Measurements from ENCODE around the gene POMC.

The POMC gene

DNA sequence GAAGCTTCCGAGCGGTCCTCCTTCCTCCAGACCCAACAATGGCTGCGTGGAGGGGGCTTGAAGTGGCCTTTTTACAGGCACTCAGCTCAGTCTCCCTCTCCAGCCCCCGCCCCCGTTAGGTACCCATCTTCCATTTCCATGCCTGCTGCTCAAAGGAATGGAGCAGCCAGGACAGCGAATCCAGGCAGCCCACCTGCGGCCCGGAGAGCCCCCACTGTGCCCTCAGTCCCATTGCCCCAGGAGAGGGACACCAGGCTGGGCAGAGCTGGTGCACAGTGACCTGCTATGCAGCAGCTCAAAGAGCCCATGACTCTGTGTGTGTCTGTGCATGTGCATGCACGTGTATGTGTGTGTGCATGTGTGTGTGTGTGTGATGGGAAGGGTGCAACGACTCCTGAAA lies 10.6 kb upstream of the POMC start:
- no peak for DNase-seq (ENCODE audit: low read depth in 2 of 2)
- no peak overlapping the region for H3K4me3 ChIP-seq (replicated peaks in 1 of 2; ENCODE audit: low read depth in 2 of 2, low read length in 2 of 2)
- TF ChIP-seq, protein P1, sequence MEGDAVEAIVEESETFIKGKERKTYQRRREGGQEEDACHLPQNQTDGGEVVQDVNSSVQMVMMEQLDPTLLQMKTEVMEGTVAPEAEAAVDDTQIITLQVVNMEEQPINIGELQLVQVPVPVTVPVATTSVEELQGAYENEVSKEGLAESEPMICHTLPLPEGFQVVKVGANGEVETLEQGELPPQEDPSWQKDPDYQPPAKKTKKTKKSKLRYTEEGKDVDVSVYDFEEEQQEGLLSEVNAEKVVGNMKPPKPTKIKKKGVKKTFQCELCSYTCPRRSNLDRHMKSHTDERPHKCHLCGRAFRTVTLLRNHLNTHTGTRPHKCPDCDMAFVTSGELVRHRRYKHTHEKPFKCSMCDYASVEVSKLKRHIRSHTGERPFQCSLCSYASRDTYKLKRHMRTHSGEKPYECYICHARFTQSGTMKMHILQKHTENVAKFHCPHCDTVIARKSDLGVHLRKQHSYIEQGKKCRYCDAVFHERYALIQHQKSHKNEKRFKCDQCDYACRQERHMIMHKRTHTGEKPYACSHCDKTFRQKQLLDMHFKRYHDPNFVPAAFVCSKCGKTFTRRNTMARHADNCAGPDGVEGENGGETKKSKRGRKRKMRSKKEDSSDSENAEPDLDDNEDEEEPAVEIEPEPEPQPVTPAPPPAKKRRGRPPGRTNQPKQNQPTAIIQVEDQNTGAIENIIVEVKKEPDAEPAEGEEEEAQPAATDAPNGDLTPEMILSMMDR (IDR thresholded peaks at IDR 0.05; ENCODE audit: low read depth, low read length) = no peak

DNA sequence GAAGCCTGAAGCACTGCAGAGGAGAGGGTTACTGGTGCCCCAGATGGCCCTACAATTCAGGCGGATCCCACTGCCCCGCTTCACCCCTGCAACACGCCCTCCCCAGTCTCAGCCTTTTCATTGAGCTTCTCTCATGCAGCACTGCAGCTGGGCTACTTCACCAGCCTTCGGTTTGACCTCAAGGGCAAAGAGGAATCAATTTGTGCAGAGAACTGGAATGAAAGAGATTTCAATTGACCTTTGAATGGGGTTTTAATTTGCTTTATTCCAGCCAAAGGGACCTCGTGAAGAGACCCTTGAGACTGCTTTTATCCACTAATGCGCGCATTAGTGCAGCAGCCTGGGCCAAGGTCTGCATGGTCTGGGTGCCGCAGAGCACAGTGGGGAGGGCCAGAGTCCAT lies 8.8 kb upstream of the POMC start:
- TF ChIP-seq, protein P1 (IDR thresholded peaks at IDR 0.05; ENCODE audit: low read depth, low read length) = no peak
- no peak overlapping the region for H3K4me3 ChIP-seq (replicated peaks in 1 of 2; ENCODE audit: low read depth in 2 of 2, low read length in 2 of 2)
- DNase-seq (ENCODE audit: low read depth in 2 of 2) = no peak

DNA sequence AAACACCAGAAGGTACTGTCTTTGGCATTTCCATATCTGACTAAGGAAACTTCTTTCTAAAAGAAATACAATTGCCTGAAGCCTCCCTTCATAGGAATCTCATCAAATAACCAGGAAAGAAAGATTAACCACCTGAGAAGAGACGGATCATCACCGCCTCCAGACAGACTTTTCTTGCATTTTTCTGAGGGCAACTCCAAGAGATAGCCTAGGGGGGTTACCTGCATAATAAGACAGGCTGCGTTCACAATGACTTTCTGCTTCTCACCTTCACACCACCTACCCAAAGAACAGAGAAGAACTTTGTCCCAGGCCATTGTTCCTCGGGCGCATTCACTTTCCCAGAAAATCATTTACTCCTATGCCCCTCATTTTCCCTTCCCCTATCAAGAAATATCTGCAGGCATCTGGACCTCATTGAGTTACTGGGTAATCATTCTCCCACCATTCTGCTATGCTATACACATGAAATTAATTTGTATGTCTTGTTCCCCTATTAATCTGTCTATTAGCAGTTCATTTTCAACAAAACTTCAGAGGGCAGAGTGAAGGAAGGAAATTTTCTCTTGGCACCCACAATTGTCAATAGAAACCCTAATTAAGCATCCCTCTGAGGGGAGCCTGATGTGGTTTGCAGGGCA lies 8.3 kb upstream of the POMC start:
- TF ChIP-seq, protein P1 (IDR thresholded peaks at IDR 0.05; ENCODE audit: low read depth, low read length) = no peak
- H3K4me3 ChIP-seq (replicated peaks in 1 of 2; ENCODE audit: low read depth in 2 of 2, low read length in 2 of 2) = no peak overlapping the region
- DNase-seq (ENCODE audit: low read depth in 2 of 2) = no peak

DNA sequence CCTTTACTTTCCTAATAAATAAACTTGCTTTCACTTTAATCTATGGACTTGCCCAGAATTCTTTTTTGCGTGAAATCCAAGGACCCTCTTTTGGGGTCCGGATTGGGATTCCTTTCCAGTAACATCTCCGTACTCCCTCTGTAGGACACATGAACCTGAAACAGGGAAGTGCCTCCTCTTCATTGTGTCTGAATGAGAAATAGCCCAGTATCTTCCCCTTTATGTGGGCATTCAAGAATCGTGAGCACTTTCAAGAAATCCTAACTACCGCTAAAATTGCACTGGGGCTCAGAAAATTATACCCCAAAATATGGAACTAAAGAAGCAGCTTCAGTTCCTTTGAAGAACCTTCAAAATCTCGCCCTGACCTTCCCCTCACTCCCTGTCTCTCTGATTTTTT lies 7.8 kb upstream of the POMC start:
- TF ChIP-seq, protein P1 (IDR thresholded peaks at IDR 0.05; ENCODE audit: low read depth, low read length) = no peak
- H3K4me3 ChIP-seq (replicated peaks in 1 of 2; ENCODE audit: low read depth in 2 of 2, low read length in 2 of 2) = no peak overlapping the region
- DNase-seq (ENCODE audit: low read depth in 2 of 2) = no peak

GRCh38 chr2:25174192-25174861 lies 5.9 kb upstream of the POMC start:
- no peak for DNase-seq (ENCODE audit: low read depth in 2 of 2)

GRCh38 chr2:25173719-25174118 lies 5.3 kb upstream of the POMC start:
- no peak overlapping the region for H3K4me3 ChIP-seq (replicated peaks in 1 of 2; ENCODE audit: low read depth in 2 of 2, low read length in 2 of 2)
- DNase-seq (ENCODE audit: low read depth in 2 of 2) = no peak
- TF ChIP-seq, protein P1 (IDR thresholded peaks at IDR 0.05; ENCODE audit: low read depth, low read length) = no peak

More at GRCh38 chr2:25174192-25174861, 5.9 kb upstream of the POMC start:
- H3K4me3 ChIP-seq (replicated peaks in 1 of 2; ENCODE audit: low read depth in 2 of 2, low read length in 2 of 2) = no peak overlapping the region
- TF ChIP-seq, protein P1 (IDR thresholded peaks at IDR 0.05; ENCODE audit: low read depth, low read length) = no peak

Data from cardiac fibroblast (primary cell).